Pancreas (tissue), 10 donors: ENCODE data around the gene SGPL1. TPM values are rescaled to one million over a fixed set of nuclear protein-coding genes. Genes with fewer than 3 reads are reported as not detected.

Experiments used
- ATAC-seq, 4 donors: fragments of 200-7000 bp; cut with Tn5 transposase; one replicate each; pipeline versions ENCODE4 v1.8.0 to v1.9.1; 2020; ENCODE audit warnings: mild to moderate bottlenecking in 4 of 4, moderate library complexity in 4 of 4
- DNase-seq, 6 donors: peaks; one replicate each; pipeline ENCODE4 v3.0.0-alpha.2; 2020
- FAIRE-seq: peaks from 2 replicates; lab custom pipeline; 2012; peaks lifted over from hg19 to GRCh38; lab: Jason Lieb, UNC
- H3K27ac ChIP-seq, 4 donors: fragments of 200-600 bp; sonication (generic); 1 replicate in 3 of 4; 2 replicates in 1 of 4; pipeline versions ENCODE4 v1.5.0 to v1.8.0; 2020
- H3K27me3 ChIP-seq, 4 donors: fragments of 200-600 bp; one replicate each; pipeline ENCODE4 v1.8.0; 2021
- H3K36me3 ChIP-seq, 3 donors: fragments of 200-600 bp; sonication (generic) in 1 of 3; one replicate each; pipeline versions ENCODE4 v1.5.0 to v1.8.0; 2020 to 2021
- H3K4me1 ChIP-seq, 3 donors: fragments of 200-600 bp; one replicate each; pipeline ENCODE4 v1.8.0; 2021
- H3K4me3 ChIP-seq, 4 donors: fragments of 200-600 bp; sonication (generic) in 2 of 4; one replicate each; pipeline versions ENCODE4 v1.5.0 to v1.8.0; 2020 to 2021
- H3K9me3 ChIP-seq, 4 donors: fragments of 200-600 bp; one replicate each; pipeline ENCODE4 v1.8.0; 2021
- WGBS, 2 donors: extraction: QIAGEN DNeasy Blood & Tissue Kit; methylation state at CpG; one replicate each; pipeline ENCODE4 v1.1.7; 2013; 5-methylcytosine and 5-hydroxymethylcytosine counted together
- intact Hi-C, 3 donors: fragments of 100-400 bp; cut with DNase I; formaldehyde crosslinking; loops; one replicate each; pipeline versions ENCODE4 v1.11.1 to v1.14.2; 2022
- polyA plus RNA-seq, 2 donors: library from polyadenylated mRNA; stranded (reverse); fragments of 200-250 nt; gene quantifications; one replicate each; pipeline ENCODE4 v1.2.3, GENCODE V29; 2013
- total RNA-seq, 6 donors: library from RNA; stranded (reverse); fragmentation: NEBNext Ultra II Directional in 4 of 6; extraction: Animal tissue kit (Norgen Biotek cat#: 25700) in 4 of 6; gene quantifications; one replicate each; pipeline versions ENCODE4 v1.2.1 to v1.2.4, GENCODE V29; 2021 to 2023
- TF ChIP-seq, protein P1 (sequence below), 4 donors: fragments of 200-600 bp; sonication (generic) in 3 of 4; IDR thresholded peaks; one replicate each; pipeline versions ENCODE4 v1.5.0 to v1.8.0; 2021; ENCODE audit warnings: antibody characterized with exemption in 4 of 4
- donor health status: healthy with polysubstance abuse.
- donor health status: DM: no; HTN: no; CAD: no; lungs with moderate emphysema.
- donor health status: DM: no; HTN: no; CAD: no.
- donor health status: control.
- donor health status: control.
- donor health status: Bipolar disorder and iron deficiency.
- donor health status: DM: yes; HTN: yes; CAD: no.
- donor health status: DM: no; HTN: no; CAD: no.
- donor health status: DM: no; HTN: no; CAD: no.
- donor health status: DM: yes; HTN: yes; CAD: no.

The SGPL1 gene
- total and polyA plus RNA-seq, 8 donors = 12.0 to 55.8 (median 30.1) TPM

DNA sequence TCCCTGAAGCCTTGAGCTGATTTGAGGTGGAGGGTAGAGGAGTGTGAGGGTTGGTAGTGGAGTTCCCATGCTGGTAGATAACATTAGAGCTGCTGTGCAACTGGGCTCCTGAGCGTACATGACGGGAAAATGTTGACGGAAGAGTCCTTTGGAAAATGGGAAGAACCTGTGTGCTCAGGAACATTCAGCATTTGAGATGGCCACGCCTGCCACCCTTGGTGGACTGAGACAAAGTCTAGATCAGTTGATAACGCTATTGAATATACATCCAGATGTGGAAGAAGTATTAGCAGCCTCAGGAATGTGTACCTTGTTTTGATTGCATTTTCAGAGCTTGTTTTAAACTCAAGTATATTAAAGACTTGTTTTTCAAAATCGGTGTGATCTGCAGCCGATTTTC is 56.5 kb downstream of the SGPL1 start:
- Histone ChIP-seq H3K36me3 (peaks cover 0 to 28% (median 0%) of the 10 kb centered on the region in 3 donors), H3K27me3 (no peaks in the 10 kb centered on the region), H3K4me1 (peaks cover 5 to 8% (median 7%) of the 10 kb centered on the region in 3 donors), H3K4me3 (no peak overlapping the region), H3K27ac (no peak overlapping the region), H3K9me3 (no peaks in the 10 kb centered on the region)
- DNase-seq (no peak), ATAC-seq (no peak), FAIRE-seq (no peak)
- WGBS, 2 donors = 86 to 95% methylated on average over 7 of the region's 7 CpGs
- TF ChIP-seq, protein P1, sequence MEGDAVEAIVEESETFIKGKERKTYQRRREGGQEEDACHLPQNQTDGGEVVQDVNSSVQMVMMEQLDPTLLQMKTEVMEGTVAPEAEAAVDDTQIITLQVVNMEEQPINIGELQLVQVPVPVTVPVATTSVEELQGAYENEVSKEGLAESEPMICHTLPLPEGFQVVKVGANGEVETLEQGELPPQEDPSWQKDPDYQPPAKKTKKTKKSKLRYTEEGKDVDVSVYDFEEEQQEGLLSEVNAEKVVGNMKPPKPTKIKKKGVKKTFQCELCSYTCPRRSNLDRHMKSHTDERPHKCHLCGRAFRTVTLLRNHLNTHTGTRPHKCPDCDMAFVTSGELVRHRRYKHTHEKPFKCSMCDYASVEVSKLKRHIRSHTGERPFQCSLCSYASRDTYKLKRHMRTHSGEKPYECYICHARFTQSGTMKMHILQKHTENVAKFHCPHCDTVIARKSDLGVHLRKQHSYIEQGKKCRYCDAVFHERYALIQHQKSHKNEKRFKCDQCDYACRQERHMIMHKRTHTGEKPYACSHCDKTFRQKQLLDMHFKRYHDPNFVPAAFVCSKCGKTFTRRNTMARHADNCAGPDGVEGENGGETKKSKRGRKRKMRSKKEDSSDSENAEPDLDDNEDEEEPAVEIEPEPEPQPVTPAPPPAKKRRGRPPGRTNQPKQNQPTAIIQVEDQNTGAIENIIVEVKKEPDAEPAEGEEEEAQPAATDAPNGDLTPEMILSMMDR (IDR thresholded peaks at IDR 0.05) = no peak
- intact Hi-C loops = no loop called here

DNA sequence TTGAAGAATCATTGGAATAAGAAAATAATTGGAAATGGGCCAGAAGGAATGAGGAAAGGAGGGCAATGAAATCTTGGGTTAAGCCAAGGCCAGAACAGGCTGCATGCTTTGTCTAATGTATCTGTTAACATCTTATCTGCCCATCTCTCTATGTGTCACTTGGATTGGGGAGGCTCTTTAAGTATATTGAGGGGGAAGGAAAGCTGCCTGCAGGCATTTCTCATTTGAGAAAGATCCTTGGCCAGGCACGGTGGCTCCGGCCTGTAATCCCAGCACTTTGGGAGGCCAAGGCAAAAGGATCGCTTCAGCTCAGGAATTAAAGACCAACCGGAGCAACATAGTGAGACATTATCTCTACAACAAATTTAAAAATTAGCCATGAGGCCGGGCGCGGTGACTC is 58.3 kb downstream of the SGPL1 start:
- Histone ChIP-seq H3K9me3 (no peaks in the 10 kb centered on the region), H3K4me3 (no peak overlapping the region), H3K4me1 (no peaks in the 10 kb centered on the region), H3K27ac (no peak overlapping the region), H3K36me3 (peaks cover 0 to 31% (median 0%) of the 10 kb centered on the region in 3 donors), H3K27me3 (no peaks in the 10 kb centered on the region)
- TF ChIP-seq, protein P1 (IDR thresholded peaks at IDR 0.05) = no peak
- WGBS, 2 donors = 88 to 93% methylated on average over 7 of the region's 7 CpGs
- intact Hi-C loops = no loop called here
- ATAC-seq = no peak
- no peak for DNase-seq
- FAIRE-seq = no peak

DNA sequence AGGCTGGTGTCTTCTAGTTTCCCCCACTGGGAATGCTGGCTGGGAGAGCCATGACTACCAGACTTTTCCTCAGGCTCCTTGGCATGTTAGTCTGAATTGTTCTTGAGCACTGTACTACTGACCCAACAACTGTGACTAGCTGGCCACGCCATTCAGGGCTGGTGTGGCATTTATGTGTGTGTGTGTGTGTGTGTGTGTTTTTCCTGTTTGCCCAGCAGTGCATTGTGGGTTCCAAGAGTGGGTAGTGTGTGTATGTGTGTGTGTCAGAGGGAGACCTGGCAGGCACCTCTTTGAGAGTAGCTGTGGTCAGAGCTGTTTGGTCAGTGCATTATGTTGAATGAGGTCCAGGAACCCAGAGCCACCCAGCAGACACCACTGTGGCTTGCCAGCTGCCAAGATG is 63.5 kb downstream of the SGPL1 start:
- Histone ChIP-seq H3K27ac (no peak overlapping the region), H3K4me1 (no peaks in the 10 kb centered on the region), H3K4me3 (no peak overlapping the region), H3K27me3 (no peaks in the 10 kb centered on the region), H3K9me3 (no peaks in the 10 kb centered on the region), H3K36me3 (peaks cover 0 to 8% (median 0%) of the 10 kb centered on the region in 3 donors)
- DNase-seq = peak in 1 of 6 donors; percentile 37
- intact Hi-C loops = loop anchor here in 1 of 3 donors (5.0 kb wide), 1 partner anchor 317 kb away; no protein-coding TSS in a partner anchor
- ATAC-seq = peak in 2 of 4 donors; percentile 4 to 10
- 28 to 53% methylated on average over 1 of the region's 1 CpG for WGBS, 2 donors
- TF ChIP-seq, protein P1 (IDR thresholded peaks at IDR 0.05) = no peak
- FAIRE-seq = no peak

DNA sequence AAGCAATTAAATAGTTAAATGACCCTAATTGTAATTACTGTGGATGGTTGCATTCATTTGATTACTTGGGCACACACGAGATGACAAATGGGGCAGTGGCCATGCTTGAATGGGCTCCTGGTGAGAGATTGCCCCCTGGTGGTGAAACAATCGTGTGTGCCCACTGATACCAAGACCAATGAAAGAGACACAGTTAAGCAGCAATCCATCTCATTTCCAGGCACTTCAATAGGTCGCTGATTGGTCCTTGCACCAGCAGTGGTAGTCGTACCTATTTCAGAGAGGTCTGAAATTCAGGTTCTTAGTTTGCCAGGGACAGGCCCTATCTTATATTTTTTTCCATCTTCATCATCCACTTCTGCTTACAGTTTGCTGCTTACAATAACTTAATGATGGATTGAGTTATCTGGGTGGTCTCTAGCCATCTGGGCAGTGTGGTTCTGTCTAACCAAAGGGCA is 64.4 kb downstream of the SGPL1 start:
- Histone ChIP-seq H3K9me3 (no peaks in the 10 kb centered on the region), H3K4me1 (no peaks in the 10 kb centered on the region), H3K36me3 (peaks cover 0 to 14% (median 3%) of the 10 kb centered on the region in 3 donors), H3K27ac (no peak overlapping the region), H3K4me3 (no peak overlapping the region), H3K27me3 (no peaks in the 10 kb centered on the region)
- peak; percentile 74 to 86 (median 75) for DNase-seq
- FAIRE-seq = no peak
- intact Hi-C loops = loop anchor here in 2 of 3 donors (5.0 kb wide), 3 partner anchors 63 to 333 kb away; partner anchors contain the start of gene SGPL1 (in 1 of the 2)
- 3 to 4% methylated on average over 4 of the region's 4 CpGs for WGBS, 2 donors
- TF ChIP-seq, protein P1 (IDR thresholded peaks at IDR 0.05) = peak; percentile 86 to 92 (median 88)
- peak; percentile 92 to 98 (median 95) for ATAC-seq

DNA sequence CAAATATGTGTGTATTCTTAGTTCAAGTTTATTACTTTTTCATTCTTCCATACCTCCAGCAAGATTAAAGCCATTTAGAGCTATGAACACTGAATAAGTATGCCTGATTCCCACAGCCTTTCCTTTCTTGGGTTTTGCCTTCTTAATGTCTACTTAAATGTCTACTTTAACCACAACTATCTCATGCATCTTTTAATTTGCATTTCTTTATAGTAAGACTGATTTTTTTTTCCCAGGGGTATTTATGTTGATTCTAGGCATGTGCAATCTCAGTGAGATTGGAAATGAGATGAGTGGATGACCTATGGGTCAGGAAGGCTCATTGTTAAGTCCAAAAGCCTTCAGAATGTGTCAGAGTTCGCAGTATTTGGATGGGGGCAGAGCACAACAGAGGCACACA is 69.0 kb downstream of the SGPL1 start:
- H3K4me3 ChIP-seq = no peak overlapping the region
- intact Hi-C loops = loop anchor here in 2 of 3 donors (5.0 kb wide), 3 partner anchors 67 to 337 kb away; partner anchors contain the start of gene SGPL1 (in 1 of the 2)
- H3K27ac ChIP-seq = no peak overlapping the region
- TF ChIP-seq, protein P1 (IDR thresholded peaks at IDR 0.05) = no peak
- H3K4me1 ChIP-seq = peaks cover 12 to 21% (median 20%) of the 10 kb centered on the region in 3 donors
- no peak for ATAC-seq
- DNase-seq = no peak
- H3K27me3 ChIP-seq = no peaks in the 10 kb centered on the region
- FAIRE-seq = no peak
- peaks cover 0 to 8% (median 8%) of the 10 kb centered on the region in 3 donors for H3K36me3 ChIP-seq
- WGBS, 2 donors = 96 to 97% methylated on average over 1 of the region's 1 CpG
- H3K9me3 ChIP-seq = no peaks in the 10 kb centered on the region
